ENCODE measurements around the gene EYA2. TPM values are rescaled to one million over a fixed set of nuclear protein-coding genes. Genes with fewer than 3 reads are reported as not detected.

The EYA2 gene
- total RNA-seq, 1 donor from 2014 or later, result not detected

DNA sequence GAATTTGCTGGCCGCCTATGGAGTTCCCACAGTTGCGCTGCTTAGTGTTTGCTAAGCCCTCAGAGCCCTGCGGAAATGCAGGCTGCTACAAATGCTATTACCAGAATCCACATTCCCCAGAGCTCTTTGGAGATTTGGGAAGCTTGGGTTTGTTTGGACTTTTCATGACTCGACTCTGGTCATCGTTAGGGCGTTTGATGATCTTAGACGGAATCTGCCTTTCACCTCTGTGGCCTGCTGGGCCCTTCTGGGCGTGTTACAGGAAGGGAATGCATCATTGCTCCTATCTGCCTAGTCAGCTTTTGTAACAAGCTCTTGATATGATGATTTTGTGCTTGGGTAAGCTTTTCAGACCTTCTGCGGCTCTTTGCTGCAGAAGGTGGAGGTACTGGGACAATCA, 50.8 kb downstream of the EYA2 start:
- no peak overlapping the region for H3K4me3 ChIP-seq (ENCODE audit: low read depth, low read length)
- H3K27me3 ChIP-seq (ENCODE audit: control insufficient read depth, insufficient read depth, low read length), result peaks cover 4% of the 10 kb centered on the region
- no peaks in the 10 kb centered on the region for H3K36me3 ChIP-seq (ENCODE audit: control insufficient read depth, insufficient read depth, low read length)
- TF ChIP-seq, protein P1, sequence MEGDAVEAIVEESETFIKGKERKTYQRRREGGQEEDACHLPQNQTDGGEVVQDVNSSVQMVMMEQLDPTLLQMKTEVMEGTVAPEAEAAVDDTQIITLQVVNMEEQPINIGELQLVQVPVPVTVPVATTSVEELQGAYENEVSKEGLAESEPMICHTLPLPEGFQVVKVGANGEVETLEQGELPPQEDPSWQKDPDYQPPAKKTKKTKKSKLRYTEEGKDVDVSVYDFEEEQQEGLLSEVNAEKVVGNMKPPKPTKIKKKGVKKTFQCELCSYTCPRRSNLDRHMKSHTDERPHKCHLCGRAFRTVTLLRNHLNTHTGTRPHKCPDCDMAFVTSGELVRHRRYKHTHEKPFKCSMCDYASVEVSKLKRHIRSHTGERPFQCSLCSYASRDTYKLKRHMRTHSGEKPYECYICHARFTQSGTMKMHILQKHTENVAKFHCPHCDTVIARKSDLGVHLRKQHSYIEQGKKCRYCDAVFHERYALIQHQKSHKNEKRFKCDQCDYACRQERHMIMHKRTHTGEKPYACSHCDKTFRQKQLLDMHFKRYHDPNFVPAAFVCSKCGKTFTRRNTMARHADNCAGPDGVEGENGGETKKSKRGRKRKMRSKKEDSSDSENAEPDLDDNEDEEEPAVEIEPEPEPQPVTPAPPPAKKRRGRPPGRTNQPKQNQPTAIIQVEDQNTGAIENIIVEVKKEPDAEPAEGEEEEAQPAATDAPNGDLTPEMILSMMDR (IDR thresholded peaks at IDR 0.05; ENCODE audit: insufficient read depth, low read length, poor library complexity, severe bottlenecking), result no peak
- no peak for DNase-seq (ENCODE audit: low read depth)

DNA sequence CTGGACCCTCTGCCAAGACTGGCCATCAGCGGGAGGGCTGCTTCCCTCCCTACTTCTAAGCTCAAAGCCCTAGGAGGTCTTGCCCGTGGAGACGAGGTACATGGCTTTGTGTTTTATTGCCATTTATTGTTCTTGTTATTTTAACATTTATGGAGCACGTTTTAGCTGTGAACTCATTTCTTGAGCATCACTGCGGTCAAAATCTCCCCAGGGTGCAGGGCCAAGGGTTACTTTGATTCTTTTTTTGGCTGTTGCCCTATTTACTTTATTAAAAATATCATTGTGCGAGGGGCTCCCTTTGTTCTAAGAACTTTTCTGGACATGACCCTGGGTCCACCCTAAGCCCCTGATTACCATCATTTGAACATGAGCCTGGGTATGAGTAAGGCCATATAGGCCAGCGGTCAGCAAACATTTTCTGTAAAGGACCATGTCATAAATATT, 51.6 kb downstream of the EYA2 start:
- H3K4me3 ChIP-seq (ENCODE audit: low read depth, low read length), result no peak overlapping the region
- no peak for DNase-seq (ENCODE audit: low read depth)
- no peaks in the 10 kb centered on the region for H3K36me3 ChIP-seq (ENCODE audit: control insufficient read depth, insufficient read depth, low read length)
- H3K27me3 ChIP-seq (ENCODE audit: control insufficient read depth, insufficient read depth, low read length), result peaks cover 2% of the 10 kb centered on the region
- TF ChIP-seq, protein P1 (IDR thresholded peaks at IDR 0.05; ENCODE audit: insufficient read depth, low read length, poor library complexity, severe bottlenecking), result no peak

DNA sequence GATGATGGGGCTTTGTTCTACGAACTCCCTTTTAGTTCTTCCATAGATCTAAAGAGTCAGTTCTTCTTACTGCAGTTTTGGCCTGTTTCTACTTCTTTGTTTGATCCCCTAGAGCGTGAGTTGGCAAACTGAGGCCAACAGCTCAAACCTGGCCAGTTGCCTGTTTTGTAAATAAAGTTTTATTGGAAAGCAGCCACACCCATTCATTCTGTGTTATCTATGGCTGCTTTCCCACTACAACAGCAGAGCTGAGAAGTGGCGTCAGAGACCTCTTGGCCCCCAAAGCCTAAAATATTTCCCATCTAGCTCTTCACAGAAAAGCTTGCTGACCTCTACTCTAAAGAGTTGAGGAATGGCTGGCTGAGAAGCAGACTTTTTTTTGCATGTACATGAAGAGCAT, 52.2 kb downstream of the EYA2 start:
- no peak for DNase-seq (ENCODE audit: low read depth)
- no peak overlapping the region for H3K4me3 ChIP-seq (ENCODE audit: low read depth, low read length)
- H3K36me3 ChIP-seq (ENCODE audit: control insufficient read depth, insufficient read depth, low read length), result no peaks in the 10 kb centered on the region
- TF ChIP-seq, protein P1 (IDR thresholded peaks at IDR 0.05; ENCODE audit: insufficient read depth, low read length, poor library complexity, severe bottlenecking), result no peak
- H3K27me3 ChIP-seq (ENCODE audit: control insufficient read depth, insufficient read depth, low read length), result peaks cover 2% of the 10 kb centered on the region

DNA sequence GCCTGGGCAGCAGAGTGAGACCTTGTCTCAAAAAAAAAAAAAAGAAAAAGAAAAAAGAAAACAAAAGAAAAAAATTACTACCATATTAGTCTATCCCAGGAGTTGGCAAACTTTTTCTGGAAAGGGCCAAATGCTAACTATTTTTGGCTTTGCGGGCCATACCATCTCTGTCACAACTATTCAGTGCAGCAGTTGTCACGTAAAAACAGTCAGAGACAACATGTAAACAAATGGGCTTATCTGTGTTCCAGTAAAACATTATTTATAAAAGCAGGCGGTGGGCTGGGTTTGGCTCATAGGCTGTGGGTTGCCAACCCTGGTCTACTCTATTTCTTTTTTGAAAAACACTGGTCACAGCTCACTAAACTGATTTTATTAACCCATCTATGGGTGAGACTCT, 53.4 kb downstream of the EYA2 start:
- DNase-seq (ENCODE audit: low read depth), result no peak
- Histone ChIP-seq H3K36me3 (ENCODE audit: control insufficient read depth, insufficient read depth, low read length) (no peaks in the 10 kb centered on the region), H3K4me3 (ENCODE audit: low read depth, low read length) (no peak overlapping the region), H3K27me3 (ENCODE audit: control insufficient read depth, insufficient read depth, low read length) (peaks cover 2% of the 10 kb centered on the region)
- TF ChIP-seq, protein P1 (IDR thresholded peaks at IDR 0.05; ENCODE audit: insufficient read depth, low read length, poor library complexity, severe bottlenecking), result no peak

DNA sequence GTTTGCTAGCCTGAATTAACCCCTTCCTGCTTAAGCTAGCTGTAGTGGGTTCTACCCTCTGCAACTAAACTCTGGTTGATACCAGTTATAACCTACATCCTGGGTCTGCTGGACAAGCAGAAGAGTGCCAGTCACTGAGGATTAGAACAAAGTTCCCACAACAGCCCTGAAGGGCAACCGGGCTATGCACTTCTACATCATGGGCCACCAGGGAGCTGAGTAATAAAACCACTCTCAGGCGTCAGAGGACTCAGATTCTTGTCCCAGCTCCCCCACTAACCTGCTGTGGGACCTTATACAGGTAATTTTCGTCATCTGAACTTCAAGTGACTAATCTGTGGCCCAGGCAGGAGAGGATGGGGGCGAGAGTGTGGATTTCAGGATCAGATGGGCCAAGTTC, 56.8 kb downstream of the EYA2 start:
- Histone ChIP-seq H3K36me3 (ENCODE audit: control insufficient read depth, insufficient read depth, low read length) (no peaks in the 10 kb centered on the region), H3K27me3 (ENCODE audit: control insufficient read depth, insufficient read depth, low read length) (peaks cover 2% of the 10 kb centered on the region), H3K4me3 (ENCODE audit: low read depth, low read length) (no peak overlapping the region)
- no peak for DNase-seq (ENCODE audit: low read depth)
- TF ChIP-seq, protein P1 (IDR thresholded peaks at IDR 0.05; ENCODE audit: insufficient read depth, low read length, poor library complexity, severe bottlenecking), result no peak

DNA sequence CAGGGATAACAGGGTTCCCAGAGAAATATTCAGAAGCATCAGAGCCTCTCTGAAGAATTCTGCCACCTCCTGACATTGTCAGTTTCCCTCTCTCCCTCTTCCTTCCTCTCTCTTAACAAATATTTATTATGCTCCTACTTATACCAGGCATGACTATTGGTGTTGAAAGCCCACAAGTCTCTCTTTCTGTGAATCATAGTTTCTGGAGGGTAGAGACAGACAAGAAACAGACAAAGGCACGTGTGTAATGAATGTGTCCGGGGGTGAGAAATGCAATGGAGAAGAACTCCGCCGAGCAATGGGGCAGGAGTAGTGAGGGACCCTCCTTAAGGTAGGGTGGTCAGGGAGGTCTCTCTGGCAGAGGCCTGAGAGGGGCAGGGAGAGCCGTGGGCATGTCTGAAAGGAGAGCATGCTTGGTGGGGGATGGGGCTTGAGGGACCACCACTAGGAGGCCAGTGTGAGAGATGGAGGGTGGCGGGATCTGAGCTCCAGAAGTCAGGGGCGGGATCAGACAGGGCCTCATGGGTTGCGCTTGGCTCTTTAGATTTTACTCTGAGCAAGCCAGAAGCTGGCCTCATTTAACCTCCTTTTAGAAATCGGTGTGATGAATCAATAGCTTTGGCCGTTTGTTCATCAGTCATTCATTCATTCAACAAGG, 57.3 kb downstream of the EYA2 start:
- H3K27me3 ChIP-seq (ENCODE audit: control insufficient read depth, insufficient read depth, low read length), result peaks cover 2% of the 10 kb centered on the region
- no peak for DNase-seq (ENCODE audit: low read depth)

More for the DNA sequence above, 57.3 kb downstream of the EYA2 start:
- Histone ChIP-seq H3K36me3 (ENCODE audit: control insufficient read depth, insufficient read depth, low read length) (no peaks in the 10 kb centered on the region), H3K4me3 (ENCODE audit: low read depth, low read length) (no peak overlapping the region)
- TF ChIP-seq, protein P1 (IDR thresholded peaks at IDR 0.05; ENCODE audit: insufficient read depth, low read length, poor library complexity, severe bottlenecking), result no peak

All from kidney epithelial cell (primary cell).